ENCODE data around the gene PHACTR1. TPM values are rescaled to one million over a fixed set of nuclear protein-coding genes. Genes with fewer than 3 reads are reported as not detected.

PHACTR1 gene
- total RNA-seq, 1 donor from 2014 or later, result 85.9 TPM

- Histone ChIP-seq H3K27ac (replicated peaks) (no peak overlapping the region), H3K9me3 (replicated peaks) (no peaks in the 10 kb centered on the region), H3K4me3 (no peak overlapping the region), H3K36me3 (peaks cover 11% of the 10 kb centered on the region), H3K4me1 (peaks cover 25% of the 10 kb centered on the region), H3K27me3 (ENCODE audit: low read depth) (no peaks in the 10 kb centered on the region)
- intact Hi-C loops (cut with micrococcal nuclease), result no loop called here
- no peak for DNase-seq
- TF ChIP-seq CTCF (IDR thresholded peaks at IDR 0.05; ENCODE audit: borderline replicate concordance), result no peak
Observed at GRCh38 chr6:13163161-13163944, 446.8 kb downstream of the PHACTR1 start.

- Histone ChIP-seq H3K9me3 (replicated peaks) (no peaks in the 10 kb centered on the region), H3K27ac (replicated peaks) (no peak overlapping the region), H3K4me1 (peaks cover 25% of the 10 kb centered on the region), H3K36me3 (peaks cover 11% of the 10 kb centered on the region), H3K4me3 (no peak overlapping the region), H3K27me3 (ENCODE audit: low read depth) (no peaks in the 10 kb centered on the region)
- no peak for TF ChIP-seq CTCF (IDR thresholded peaks at IDR 0.05; ENCODE audit: borderline replicate concordance)
- DNase-seq, result no peak
- intact Hi-C loops (cut with micrococcal nuclease), result no loop called here
Observed at GRCh38 chr6:13164291-13164690, 447.7 kb downstream of the PHACTR1 start.

GRCh38 chr6:13165502-13166172, 449.1 kb downstream of the PHACTR1 start:
- TF ChIP-seq CTCF (IDR thresholded peaks at IDR 0.05; ENCODE audit: borderline replicate concordance), result no peak
- Histone ChIP-seq H3K27me3 (ENCODE audit: low read depth) (no peaks in the 10 kb centered on the region), H3K4me1 (peaks cover 25% of the 10 kb centered on the region), H3K9me3 (replicated peaks) (no peaks in the 10 kb centered on the region), H3K27ac (replicated peaks) (no peak overlapping the region), H3K36me3 (peaks cover 6% of the 10 kb centered on the region), H3K4me3 (no peak overlapping the region)
- no peak for DNase-seq
- intact Hi-C loops (cut with micrococcal nuclease), result no loop called here

GRCh38 chr6:13166269-13166668, 449.7 kb downstream of the PHACTR1 start:
- intact Hi-C loops (cut with micrococcal nuclease), result no loop called here
- Histone ChIP-seq H3K36me3 (no peaks in the 10 kb centered on the region), H3K4me3 (no peak overlapping the region), H3K4me1 (peaks cover 25% of the 10 kb centered on the region), H3K27ac (replicated peaks) (no peak overlapping the region), H3K27me3 (ENCODE audit: low read depth) (no peaks in the 10 kb centered on the region), H3K9me3 (replicated peaks) (no peaks in the 10 kb centered on the region)
- DNase-seq, result no peak
- TF ChIP-seq CTCF (IDR thresholded peaks at IDR 0.05; ENCODE audit: borderline replicate concordance), result no peak

- intact Hi-C loops (cut with micrococcal nuclease), result no loop called here
- Histone ChIP-seq H3K27ac (replicated peaks) (no peak overlapping the region), H3K27me3 (ENCODE audit: low read depth) (no peaks in the 10 kb centered on the region), H3K4me3 (no peak overlapping the region), H3K36me3 (no peaks in the 10 kb centered on the region), H3K9me3 (replicated peaks) (no peaks in the 10 kb centered on the region), H3K4me1 (peaks cover 25% of the 10 kb centered on the region)
- TF ChIP-seq CTCF (IDR thresholded peaks at IDR 0.05; ENCODE audit: borderline replicate concordance), result no peak
- DNase-seq, result no peak
Observed at GRCh38 chr6:13166916-13167315, 450.3 kb downstream of the PHACTR1 start.

All from left ventricle myocardium inferior (tissue), 1 donor.